ENCODE data around the gene PCDH18.
A peak's percentile ranks its signal among the peaks of the same experiment; 100 is the strongest.
"Not testable (repeated sequence)": the region's sequence is repeated elsewhere in the genome, so short reads cannot be mapped to it uniquely, and the experiment has no call there.

The PCDH18 gene, protein sequence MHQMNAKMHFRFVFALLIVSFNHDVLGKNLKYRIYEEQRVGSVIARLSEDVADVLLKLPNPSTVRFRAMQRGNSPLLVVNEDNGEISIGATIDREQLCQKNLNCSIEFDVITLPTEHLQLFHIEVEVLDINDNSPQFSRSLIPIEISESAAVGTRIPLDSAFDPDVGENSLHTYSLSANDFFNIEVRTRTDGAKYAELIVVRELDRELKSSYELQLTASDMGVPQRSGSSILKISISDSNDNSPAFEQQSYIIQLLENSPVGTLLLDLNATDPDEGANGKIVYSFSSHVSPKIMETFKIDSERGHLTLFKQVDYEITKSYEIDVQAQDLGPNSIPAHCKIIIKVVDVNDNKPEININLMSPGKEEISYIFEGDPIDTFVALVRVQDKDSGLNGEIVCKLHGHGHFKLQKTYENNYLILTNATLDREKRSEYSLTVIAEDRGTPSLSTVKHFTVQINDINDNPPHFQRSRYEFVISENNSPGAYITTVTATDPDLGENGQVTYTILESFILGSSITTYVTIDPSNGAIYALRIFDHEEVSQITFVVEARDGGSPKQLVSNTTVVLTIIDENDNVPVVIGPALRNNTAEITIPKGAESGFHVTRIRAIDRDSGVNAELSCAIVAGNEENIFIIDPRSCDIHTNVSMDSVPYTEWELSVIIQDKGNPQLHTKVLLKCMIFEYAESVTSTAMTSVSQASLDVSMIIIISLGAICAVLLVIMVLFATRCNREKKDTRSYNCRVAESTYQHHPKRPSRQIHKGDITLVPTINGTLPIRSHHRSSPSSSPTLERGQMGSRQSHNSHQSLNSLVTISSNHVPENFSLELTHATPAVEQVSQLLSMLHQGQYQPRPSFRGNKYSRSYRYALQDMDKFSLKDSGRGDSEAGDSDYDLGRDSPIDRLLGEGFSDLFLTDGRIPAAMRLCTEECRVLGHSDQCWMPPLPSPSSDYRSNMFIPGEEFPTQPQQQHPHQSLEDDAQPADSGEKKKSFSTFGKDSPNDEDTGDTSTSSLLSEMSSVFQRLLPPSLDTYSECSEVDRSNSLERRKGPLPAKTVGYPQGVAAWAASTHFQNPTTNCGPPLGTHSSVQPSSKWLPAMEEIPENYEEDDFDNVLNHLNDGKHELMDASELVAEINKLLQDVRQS

DNA sequence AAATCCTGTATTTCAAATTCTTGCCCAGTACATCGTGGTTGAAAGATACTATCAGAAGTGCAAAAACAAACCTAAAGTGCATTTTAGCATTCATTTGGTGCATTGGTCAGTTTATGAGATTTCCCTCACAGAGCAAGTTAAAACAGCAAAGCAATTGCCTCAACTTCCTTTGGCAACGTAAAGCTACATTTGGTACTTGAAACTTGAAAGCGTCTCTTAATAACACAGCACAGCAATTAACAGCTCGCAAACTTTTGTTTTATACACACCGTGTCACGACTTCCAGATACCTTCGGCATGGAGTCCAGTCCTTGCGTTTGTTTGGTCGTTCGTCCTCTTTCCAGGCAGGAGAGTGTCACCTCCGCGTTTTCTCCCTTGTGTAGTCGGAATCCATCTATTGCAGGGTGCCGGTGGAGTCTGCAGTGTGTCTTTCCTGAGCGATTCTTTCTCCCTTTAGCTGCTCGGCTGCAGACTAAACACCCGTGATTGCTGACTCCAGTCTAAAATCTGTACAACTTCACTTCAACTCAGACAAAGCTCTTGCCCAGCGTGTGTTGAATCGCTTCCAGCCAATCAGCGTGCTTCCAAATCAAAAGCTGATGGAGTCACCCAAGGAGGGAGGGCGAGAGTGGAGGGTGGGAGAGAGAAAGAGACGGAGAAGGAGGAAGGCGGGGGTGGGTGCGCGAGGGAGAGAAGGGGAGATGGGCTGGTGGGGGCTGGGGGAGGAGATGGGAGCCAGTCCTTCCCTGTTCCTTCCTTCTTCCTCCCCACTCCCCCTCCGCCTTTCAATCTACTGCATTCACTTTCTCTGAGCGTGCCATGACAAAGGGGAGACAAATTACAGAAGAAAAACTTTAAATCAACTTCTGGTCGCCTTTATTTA, at the start of gene PCDH18:
Gene PCDH18 (minus strand): TSS at position 509 of the 883 bp plus-strand sequence. CDS start 406 bp downstream, at position 103.
- DNase-seq = peak; percentile 98

DNA sequence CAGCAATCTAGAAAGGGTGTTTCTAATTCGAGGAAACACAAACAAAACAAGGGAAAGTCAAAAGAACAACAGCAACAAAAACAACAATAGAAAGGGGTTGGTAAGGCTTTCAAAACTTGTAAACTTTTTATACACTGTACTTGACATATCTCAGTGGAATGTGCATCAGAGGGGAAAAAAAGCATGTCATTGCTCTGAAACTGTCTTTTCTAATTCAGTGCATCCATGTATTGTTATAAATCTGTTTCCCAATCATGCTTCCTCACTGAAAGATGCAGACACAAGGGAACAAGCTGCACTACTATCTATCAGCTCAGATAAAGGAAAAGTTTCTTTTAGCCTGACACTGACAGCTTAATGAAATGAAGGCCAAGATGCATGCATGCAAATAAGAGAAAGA, 44.2 kb upstream of the PCDH18 start:
- DNase-seq = no peak

DNA sequence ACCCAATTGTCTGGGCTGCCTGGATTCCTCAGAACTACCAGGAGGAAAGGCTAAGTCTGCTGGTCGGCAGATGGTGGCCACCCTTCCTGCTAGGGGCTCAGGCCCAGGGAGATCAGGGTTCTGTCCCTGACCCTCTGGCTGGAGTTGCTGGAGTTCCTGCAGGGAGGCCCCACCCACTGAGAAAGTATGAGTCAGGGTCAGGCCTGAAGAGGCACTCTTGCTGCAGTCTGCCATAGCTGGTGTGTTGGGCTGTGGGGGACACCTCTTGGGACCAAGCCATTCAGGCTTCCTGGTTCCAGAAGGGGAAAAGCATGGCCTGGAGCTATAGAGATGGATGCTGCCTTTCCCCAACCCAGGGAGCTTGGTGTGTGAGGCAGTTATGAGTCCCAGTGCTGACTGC, 40.4 kb upstream of the PCDH18 start:
- no peak for DNase-seq

DNA sequence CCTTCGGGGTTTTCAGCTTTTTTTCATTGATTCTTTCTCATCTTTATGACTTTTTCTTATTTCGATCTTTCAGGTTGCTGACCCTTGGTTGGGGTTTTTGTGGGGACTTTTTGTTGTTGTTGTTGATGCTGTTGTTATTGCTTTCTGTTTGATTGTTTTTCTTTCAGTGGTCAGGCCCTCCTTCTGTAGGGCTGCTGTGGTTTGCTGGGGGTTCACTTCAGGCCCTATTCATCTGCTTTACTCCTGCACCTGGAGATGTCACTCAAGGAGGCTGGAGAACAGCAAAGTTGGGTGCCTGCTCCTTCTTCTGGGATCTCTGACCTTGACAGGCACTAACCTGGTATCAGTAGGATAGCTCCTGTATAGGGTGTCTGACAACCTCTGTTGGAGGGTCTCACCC, 39.9 kb upstream of the PCDH18 start:
- DNase-seq = no peak

DNA sequence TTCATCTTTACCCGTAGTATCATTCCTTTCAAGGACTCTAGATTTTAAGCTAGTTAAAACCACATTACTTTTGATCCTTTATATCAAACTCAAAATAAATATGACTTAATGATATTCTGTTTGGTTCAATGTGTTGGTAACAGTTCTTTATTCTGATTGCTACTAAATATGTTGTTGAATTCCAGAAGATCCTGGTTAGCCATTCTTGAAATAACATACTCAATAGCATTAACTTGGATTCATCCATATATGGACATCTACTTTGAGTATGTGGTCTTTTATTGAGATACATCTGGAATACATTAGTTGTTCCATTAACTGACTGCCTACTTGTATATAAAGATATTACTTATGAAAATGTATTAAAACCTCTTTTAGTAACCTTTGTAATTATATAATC, 27.5 kb upstream of the PCDH18 start:
- DNase-seq = no peak

DNA sequence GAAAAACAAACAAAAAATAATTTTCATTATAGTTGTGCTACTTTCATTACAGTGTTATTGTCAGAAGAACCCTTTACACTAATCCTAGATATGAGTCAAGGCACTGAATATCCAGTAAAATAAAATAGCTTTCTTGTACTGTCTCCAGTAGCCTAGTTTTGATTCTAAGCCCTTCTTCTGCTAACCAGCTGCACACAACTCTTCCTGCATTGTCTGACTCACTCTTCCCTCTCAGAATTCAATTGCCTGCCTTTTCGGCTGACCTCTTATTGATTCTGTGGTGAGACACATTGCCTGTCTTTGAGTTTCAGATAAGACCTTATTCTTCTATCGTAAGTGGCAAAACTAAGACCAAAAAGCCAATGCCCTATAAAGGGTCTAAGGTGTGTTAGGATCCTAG, 26.7 kb upstream of the PCDH18 start:
- DNase-seq = no peak

DNA sequence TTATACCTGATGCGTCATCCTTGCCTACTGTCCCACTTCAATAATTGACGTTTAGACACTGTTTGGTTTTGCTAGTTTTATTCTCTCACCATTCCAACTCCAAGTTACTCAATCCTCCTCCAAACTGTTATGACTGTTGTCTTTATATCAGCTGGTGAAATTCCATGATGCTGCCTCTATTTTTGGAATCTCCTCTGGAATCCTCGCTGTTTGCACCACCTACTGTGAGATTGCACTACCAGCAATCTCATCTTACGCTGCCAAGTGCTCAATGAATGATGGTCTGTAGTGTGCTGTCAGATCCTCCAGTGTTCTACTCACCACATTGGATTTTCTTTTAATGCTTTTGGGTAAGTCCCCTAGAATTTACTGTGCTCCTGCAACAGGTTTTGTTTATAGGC, 13.2 kb upstream of the PCDH18 start:
- no peak for DNase-seq

DNA sequence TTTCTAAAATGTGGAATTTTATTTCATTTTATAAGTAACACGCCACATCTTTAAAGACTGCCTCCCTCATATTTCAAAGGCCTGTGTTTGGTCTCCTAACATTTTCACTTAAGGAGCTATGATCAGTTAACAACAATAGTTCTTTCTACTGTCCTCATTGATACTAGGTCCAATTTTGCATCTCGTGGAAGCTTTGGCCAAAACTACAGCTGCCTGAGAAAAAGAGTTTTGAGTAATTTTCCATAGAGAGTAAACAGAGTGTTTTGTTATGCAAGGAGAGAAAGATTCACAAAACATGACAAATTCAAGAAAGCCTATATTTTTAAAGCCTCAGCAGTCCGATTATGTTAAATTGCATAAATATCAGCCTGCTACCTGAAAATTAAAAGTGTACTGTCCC, 11.4 kb upstream of the PCDH18 start:
- DNase-seq = no peak

DNA sequence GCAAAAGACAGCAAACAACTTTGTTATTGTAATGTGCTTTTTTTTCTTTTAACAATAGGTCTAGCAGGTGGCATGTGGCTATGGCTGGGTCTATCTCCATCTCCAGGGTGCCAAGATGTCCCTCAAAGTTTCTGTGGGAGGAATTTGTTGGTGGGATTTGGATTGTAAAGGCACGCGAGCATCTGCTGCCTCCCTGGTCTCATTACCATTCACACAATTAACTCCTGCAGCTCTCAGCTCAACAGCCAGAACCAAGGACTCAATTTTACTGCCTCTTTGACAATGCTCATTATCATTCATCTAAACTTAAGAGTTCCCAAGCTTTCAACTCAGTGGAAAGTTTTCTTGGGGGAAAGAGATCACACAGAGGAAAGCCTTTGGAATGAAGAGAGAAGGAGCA, 10.9 kb upstream of the PCDH18 start:
- DNase-seq = no peak

DNA sequence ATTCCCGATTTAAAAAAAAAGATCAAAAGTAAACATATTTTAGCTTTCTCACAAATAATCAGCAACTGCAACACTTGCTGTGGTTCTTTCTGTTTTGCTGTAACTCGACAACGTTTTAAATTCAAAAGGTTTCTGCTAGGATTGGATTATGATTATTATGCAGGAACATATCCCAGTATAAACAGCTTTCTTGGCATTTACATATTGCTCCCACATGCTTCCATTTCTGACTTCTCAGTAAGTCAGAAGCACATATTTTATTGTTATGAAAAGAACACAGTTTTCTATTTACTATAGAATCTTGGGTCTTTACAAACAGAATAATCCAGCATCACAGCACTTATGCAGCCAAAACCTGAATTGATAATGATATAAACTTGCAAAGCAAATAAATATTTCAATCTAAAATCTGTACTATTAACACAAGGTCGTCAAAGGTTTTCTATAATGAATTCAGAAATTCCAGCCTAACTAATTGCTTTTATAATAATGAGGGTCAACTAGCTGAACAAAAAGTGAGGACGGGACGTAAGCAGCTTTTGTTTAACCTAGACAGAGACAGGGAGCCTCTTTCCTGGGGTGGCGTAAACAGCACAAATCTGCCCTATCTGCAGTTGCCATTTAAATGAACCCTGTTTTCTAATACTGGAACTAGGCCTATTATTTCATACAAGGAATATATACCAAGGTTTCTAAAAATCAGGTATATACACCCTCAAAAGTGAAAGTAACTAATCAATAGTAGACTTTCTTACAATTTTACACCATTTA, 9.8 kb upstream of the PCDH18 start:
- DNase-seq = no peak

DNA sequence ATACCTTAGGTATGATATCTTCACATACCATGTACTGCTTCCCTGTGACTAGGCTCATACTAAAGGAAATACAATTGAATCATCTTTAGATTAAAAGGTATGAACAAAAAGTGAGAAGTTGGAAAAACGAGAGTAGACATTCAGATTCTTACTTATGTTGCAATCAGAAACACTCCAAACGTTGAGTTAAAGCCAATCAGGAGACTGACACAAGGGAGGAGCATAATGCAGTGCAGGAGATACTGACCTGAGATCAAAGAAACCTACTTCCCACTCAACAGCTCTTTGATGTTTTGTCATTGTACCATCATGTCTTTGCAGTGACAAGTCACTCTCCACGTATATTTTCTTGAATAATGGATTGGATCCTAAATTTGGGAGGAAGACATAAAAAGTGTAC, 8.9 kb upstream of the PCDH18 start:
- DNase-seq = no peak

DNA sequence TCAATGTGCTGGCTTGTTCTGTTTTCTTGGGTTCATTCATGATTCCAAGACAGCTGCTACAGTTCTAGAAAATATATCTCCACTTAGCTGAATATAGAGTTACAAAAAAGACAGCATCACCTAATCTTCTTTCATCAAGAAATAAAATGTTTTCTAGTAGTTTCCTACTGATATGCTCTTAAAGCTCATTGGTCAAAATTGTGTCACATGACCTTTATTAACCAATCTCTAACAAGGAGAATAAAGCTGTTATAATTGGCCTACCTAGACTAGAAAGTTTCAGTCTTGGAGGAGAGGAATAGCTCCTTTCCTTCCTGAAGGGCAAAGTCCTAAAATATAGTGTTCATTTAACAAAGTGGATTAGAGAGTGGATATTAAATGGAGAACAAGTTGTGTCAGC, 8.1 kb upstream of the PCDH18 start:
- no peak for DNase-seq

DNA sequence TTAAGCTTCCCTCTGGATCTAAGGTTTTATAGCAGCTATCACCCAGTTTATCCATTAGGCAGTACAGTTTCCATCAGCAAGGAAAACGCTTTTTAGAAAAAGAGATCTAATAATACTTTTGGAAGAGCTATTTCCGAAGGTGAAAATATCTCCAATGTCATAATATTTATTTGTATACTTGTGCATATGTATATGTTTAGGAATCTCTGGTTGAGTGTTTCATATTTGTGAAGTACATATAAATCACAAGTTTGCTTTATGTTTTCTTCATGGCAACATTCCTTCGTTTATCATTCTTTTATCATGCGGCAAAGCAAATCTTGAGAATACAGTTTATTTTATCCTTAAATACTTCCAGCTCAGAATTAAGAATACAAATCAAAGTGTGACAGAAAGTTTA, 6.2 kb upstream of the PCDH18 start:
- DNase-seq = no peak

DNA sequence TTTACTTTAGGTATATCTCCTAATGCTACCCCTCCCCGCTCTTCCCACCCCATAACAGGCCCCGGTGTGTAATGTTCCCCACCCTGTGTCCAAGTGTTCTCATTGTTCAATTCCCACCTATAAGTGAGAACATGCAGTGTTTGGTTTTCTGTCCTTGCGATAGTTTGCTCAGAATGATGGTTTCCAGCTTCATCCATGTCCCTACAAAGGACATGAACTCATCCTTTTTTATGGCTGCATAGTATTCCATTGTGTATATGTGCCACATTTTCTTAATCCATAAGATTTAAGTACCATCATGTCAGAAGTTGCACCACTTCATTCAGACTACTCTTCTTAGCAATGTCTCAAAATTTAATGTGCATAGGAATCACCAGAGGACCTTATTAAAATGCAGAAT, 5.5 kb upstream of the PCDH18 start:
- DNase-seq = not testable (repeated sequence)

DNA sequence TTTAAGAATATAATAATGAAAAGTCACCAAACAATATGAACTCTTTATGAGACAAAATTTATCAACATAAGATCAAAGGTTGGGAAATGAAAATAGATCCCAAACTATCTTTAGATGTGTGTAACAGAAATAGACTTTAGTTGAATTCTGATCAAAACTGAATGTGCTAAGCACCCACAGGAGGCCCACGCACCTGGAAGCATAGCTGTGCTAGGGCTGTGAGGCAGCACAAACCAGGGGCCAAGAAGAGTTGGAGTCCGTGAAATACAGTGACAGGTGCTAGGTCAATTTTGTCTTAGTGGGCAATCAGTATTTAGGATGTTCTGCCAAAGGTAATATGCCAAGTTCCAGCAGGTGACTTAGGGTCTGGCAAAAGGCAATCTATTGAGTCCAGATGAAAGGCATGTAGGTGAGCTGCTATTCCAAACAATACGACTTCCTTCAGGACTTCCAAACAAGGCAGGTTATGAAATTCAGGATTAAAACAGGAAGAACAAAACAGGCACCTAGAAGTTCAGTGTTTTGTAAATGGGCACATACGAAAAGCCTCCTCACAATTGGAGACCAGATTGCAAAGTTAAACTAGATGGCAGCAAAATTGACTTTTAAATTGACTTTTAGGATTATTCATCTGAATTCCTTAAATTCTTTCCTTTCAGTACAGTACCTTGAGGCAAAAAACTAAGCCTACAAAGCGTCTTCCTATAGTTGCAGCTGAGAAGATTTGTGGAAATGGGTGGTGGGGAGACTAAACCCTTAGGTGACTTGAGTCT, 4.7 kb upstream of the PCDH18 start:
- no peak for DNase-seq

DNA sequence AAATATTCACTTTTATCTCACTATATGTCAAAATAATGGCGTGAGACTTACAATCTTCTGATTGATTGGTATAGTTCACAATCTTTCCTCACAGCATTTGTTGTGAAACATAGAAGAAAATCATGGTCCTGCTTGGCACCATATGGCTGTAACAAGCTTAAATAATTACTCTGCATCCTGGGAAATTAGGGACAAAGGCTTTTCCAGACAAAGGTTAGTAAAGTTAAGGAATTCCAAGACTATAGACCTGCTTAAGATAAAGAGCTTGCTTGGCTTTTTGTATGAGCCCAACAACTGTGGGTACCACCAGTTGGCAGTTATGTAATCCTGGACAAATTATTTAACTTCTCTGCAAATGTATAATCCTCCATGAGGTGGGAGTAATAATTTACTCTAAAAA, 3.4 kb upstream of the PCDH18 start:
- DNase-seq = no peak

DNA sequence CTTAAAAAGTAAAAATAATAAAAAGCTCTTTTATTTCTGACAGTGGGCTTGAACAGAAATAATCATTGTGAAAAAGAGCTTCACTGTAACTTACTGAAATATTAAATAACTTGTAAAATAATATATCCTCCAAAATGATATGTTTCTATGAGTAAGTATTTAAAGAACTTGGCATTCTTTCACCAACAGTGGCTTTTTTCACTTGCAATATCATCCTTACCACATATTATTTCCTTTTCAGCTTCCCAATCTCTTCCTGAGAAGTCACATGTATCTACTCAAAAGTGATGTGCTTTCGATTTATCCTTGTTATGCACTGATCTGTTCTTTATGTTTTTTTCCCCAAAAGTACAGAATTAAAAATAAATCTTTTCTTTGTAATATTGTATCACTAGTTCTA, 2.2 kb upstream of the PCDH18 start:
- DNase-seq = no peak

DNA sequence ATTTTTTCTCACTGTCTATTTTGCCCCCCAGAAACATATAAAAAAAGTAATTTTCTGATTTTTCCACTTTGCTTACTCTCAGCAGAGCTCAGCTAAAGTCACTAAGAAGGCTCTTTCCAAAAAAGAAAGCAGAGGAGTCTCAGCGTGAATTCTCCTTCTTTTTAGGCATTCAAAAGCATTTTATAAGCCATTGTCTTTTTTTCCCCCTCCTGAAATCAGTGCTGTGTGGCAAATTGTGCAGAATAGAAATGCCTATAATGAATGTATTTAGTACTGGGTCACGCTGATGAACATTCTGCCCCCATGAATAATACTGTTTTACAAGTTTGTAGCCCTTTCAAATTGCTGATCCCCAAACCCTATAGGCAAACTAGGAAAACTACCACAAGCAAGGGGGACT, 1.6 kb upstream of the PCDH18 start:
- no peak for DNase-seq

DNA sequence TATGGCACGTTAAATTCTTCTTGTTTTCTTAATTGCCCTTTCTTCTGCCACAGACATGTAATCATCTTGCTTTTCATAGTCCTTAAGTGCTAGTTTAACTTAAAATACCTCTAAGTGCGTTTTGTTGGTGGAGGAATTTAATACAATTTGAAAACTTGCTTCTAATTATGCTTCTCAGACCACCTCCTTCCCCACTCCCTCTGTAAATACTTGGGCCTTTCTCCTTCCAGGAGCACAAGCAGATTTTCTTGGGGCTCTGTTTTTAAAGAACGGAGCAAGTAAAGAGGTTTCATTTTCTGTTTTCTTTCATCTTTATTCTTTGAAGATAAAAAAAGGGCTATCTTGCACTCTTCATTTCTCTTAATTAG, 559 bp upstream of the PCDH18 start:
- DNase-seq = no peak

DNA sequence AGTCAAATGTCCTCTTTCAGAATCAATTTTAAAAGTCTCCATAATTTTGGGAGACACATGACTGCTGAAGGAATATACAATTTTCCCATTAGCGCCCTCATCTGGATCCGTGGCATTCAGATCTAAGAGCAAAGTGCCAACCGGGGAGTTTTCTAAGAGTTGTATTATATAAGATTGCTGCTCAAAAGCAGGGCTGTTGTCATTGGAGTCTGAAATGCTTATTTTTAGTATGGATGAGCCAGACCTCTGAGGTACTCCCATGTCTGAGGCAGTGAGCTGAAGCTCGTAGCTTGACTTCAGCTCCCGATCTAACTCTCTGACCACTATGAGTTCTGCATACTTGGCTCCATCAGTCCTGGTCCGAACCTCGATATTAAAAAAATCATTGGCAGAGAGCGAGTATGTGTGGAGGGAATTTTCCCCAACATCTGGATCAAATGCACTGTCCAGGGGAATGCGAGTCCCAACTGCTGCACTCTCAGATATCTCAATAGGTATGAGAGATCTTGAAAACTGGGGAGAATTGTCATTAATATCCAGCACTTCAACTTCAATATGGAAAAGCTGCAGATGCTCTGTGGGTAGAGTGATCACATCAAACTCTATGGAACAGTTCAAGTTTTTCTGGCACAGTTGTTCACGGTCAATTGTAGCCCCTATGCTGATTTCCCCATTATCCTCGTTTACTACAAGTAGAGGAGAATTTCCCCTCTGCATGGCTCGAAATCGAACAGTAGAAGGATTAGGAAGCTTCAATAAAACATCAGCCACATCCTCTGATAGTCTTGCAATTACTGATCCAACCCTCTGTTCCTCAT, 917 bp downstream of the PCDH18 start:
- DNase-seq = peak; percentile 45
